Adrenal gland (tissue), 19 donors: ENCODE data around the gene MIGA2. TPM values are rescaled to one million over a fixed set of nuclear protein-coding genes. Genes with fewer than 3 reads are reported as not detected.
A peak's percentile ranks its signal among the peaks of the same experiment; 100 is the strongest.

Experiments
- DNase-seq, 7 donors: peaks; one replicate each; pipeline ENCODE4 v3.0.0-alpha.2; 2019 to 2020
- H3K27ac ChIP-seq, 5 donors: fragments of 200-600 bp; sonication (generic) in 4 of 5; 1 replicate in 3 of 5; 2 replicates in 2 of 5; pipeline versions ENCODE4 v1.5.1 to v1.8.0; 2016 to 2020; ENCODE audit warnings: mild to moderate bottlenecking in 1 of 5
- H3K27me3 ChIP-seq: fragments of 200-600 bp; 2 replicates; pipeline ENCODE4 v1.8.0; 2021
- H3K36me3 ChIP-seq, 2 donors: fragments of 200-600 bp; replicated peaks in 1 of 2; 1 replicate in 1 of 2; 2 replicates in 1 of 2; pipeline versions ENCODE4 v1.5.1 to v1.8.0; 2018 to 2022
- H3K4me1 ChIP-seq, 2 donors: fragments of 200-600 bp; replicated peaks in 1 of 2; 1 replicate in 1 of 2; 2 replicates in 1 of 2; pipeline versions ENCODE4 v1.5.1 to v1.8.0; 2018 to 2021
- H3K4me3 ChIP-seq, 4 donors: fragments of 200-600 bp; sonication (generic) in 3 of 4; one replicate each; pipeline ENCODE4 v1.5.1; 2016 to 2018
- H3K9me3 ChIP-seq, 3 donors: fragments of 200-600 bp; sonication (generic) in 1 of 3; replicated peaks in 1 of 3; 1 replicate in 2 of 3; 2 replicates in 1 of 3; pipeline versions ENCODE4 v1.5.1 to v1.8.0; 2016 to 2021
- POLR2A ChIP-seq, 2 donors: fragments of 450-650 bp; IDR thresholded peaks; one replicate each; pipeline ENCODE4 v1.6.1; 2017; ENCODE audit warnings: antibody characterized with exemption in 2 of 2, mild to moderate bottlenecking in 2 of 2, moderate library complexity in 1 of 2
- WGBS, 4 donors: extraction: QIAGEN DNeasy Blood & Tissue Kit in 2 of 4; methylation state at CpG; one replicate each; pipeline versions ENCODE4 v1.1.5 to v1.1.7; 2013 to 2017; 5-methylcytosine and 5-hydroxymethylcytosine counted together
- intact Hi-C, 2 donors: fragments of 100-400 bp; cut with DNase I; formaldehyde crosslinking; loops; one replicate each; pipeline versions ENCODE4 v1.14.1 to v1.15.0; 2022 to 2023
- long read RNA-seq, 10 donors: library from polyadenylated mRNA in 3 of 10; unstranded in 2 of 10; stranded (forward) in 1 of 10; transcript quantifications; one replicate each; pipeline ENCODE4 v2.0.0 and lab custom pipeline, GENCODE V29; 2021 to 2026
- polyA plus RNA-seq, 3 donors: library from polyadenylated mRNA; stranded (reverse); fragments of 200-250 nt in 2 of 3; fragments of 350-450 nt in 1 of 3; fragmentation: Illumina TruSeq in 1 of 3; extraction: RNeasy Lipid Tissue Mini Kit (QIAGEN cat#74804) in 1 of 3; gene quantifications; one replicate each; pipeline ENCODE4 v1.2.3, GENCODE V29; 2013 to 2014
- total RNA-seq, 9 donors: library from RNA; depleted of rRNA in 4 of 9; stranded (reverse); fragments of >200 nt in 4 of 9; fragments of 120-200 nt in 1 of 9; fragmentation: NEBNext Ultra II Directional in 1 of 9; extraction: Animal tissue kit (Norgen Biotek cat#: 25700) in 1 of 9; gene quantifications; one replicate each; pipeline versions ENCODE4 v1.1.0 to v1.2.4, GENCODE V29; 2013 to 2023
- TF ChIP-seq, protein P1 (sequence below), 6 experiments: fragments of 450-650 bp in 4 of 6; fragments of 200-600 bp in 2 of 6; sonication (generic) in 1 of 6; IDR thresholded peaks; 1 replicate in 5 of 6; 2 replicates in 1 of 6; pipeline versions ENCODE4 v1.5.1 to v1.8.0; 2016 to 2021; ENCODE audit warnings: antibody characterized with exemption in 6 of 6, mild to moderate bottlenecking in 2 of 6, moderate library complexity in 1 of 6
- donor health status: healthy with polysubstance abuse.
- donor health status: Bipolar disorder and iron deficiency.
- donor health status: DM: yes; HTN: yes; CAD: no.
- donor health status: DM: no; HTN: no; CAD: no.
- donor health status: DM: no; HTN: no; CAD: no.
- donor health status: DM: yes; HTN: yes; CAD: no.

The MIGA2 gene, protein sequence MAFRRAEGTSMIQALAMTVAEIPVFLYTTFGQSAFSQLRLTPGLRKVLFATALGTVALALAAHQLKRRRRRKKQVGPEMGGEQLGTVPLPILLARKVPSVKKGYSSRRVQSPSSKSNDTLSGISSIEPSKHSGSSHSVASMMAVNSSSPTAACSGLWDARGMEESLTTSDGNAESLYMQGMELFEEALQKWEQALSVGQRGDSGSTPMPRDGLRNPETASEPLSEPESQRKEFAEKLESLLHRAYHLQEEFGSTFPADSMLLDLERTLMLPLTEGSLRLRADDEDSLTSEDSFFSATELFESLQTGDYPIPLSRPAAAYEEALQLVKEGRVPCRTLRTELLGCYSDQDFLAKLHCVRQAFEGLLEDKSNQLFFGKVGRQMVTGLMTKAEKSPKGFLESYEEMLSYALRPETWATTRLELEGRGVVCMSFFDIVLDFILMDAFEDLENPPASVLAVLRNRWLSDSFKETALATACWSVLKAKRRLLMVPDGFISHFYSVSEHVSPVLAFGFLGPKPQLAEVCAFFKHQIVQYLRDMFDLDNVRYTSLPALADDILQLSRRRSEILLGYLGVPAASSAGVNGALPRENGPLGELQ
- total RNA-seq (10 to 100 TPM; 33.7 to 74.6 (median 43.5) TPM), polyA plus RNA-seq (10 to 100 TPM in 2 of 3 donors, 1 to 10 TPM in 1; 8.9 to 58.8 (median 43.9) TPM)
- long read RNA-seq, donor 1, partial matches to known transcripts = 5 of 5 reads
- long read RNA-seq, donor 1, other reads (novel, unspliced or antisense) = 0 of 5 reads
- long read RNA-seq, donor 2, partial matches to known transcripts = 0 of 1 reads
- long read RNA-seq, donor 2, other reads (novel, unspliced or antisense) = 0 of 1 reads
- long read RNA-seq, donor 3, partial matches to known transcripts = 18 of 18 reads
- long read RNA-seq, donor 3, other reads (novel, unspliced or antisense) = 0 of 18 reads
- long read RNA-seq, donor 4, partial matches to known transcripts = 4 of 15 reads
- long read RNA-seq, donor 4, other reads (novel, unspliced or antisense) = 10 of 15 reads
- long read RNA-seq, donor 5, transcript MIGA2-210 (2 exons, 2,532 nt) = major isoform, 5 of 231 reads
- long read RNA-seq, donor 5, partial matches to known transcripts = 40 of 231 reads
- long read RNA-seq, donor 5, other reads (novel, unspliced or antisense) = 184 of 231 reads
- long read RNA-seq, donor 6, partial matches to known transcripts = 1 of 11 reads
- long read RNA-seq, donor 6, other reads (novel, unspliced or antisense) = 6 of 11 reads
- long read RNA-seq, donor 7 = 0 reads
- long read RNA-seq, donor 8, partial matches to known transcripts = 6 of 7 reads
- long read RNA-seq, donor 8, other reads (novel, unspliced or antisense) = 0 of 7 reads
- long read RNA-seq, donor 9, partial matches to known transcripts = 0 of 1 reads
- long read RNA-seq, donor 9, other reads (novel, unspliced or antisense) = 0 of 1 reads
- long read RNA-seq, donor 10, partial matches to known transcripts = 33 of 33 reads
- long read RNA-seq, donor 10, other reads (novel, unspliced or antisense) = 0 of 33 reads

DNA sequence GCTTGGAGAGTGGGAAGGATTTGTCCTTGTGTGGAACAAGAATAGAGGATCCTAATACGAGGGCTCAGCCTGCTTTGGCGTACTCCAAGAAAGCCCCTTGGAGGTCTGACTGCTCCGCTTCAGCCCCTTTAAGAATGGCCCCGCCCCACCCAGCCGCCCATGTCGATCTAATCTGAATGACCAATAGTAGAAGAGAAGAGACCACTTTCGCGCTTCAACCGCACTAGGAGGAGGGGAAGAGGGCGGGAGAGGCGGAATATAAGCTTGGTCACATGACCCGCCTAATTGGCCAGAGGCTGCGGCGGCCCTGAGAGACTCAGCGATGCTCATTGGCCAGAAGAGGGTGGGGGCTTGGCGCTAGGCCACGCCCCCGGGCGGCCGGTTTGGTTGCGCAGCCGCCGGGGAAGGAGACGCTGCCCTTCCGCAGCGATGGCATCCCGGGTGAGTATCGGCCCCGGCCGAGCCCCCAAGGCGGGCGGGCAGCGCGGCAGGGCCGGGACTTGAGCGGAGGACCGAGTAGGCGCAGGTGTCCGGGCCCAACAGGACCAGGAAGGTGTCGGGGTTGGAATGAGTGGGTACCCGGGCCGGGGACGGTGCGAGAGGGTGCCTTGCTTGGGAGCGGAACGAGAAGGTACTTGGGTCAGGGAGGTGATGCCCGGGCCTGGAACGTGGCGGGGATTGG lies at the start of gene MIGA2:
Gene MIGA2 (plus strand): TSS at position 386 of the 682 bp plus-strand sequence. CDS start 3,969 bp downstream, outside the sequence.
- intact Hi-C loops = no loop called here
- peaks cover 18 to 19% of the 10 kb centered on the region in 2 donors for H3K4me1 ChIP-seq
- peak; percentile 97 to 100 (median 99) for DNase-seq
- H3K4me3 ChIP-seq = peak within 1 kb of the TSS; percentile 72 to 91 (median 82)
- H3K27ac ChIP-seq = peak within 1 kb of the TSS; percentile 25 to 82 (median 69)
- no peaks in the 10 kb centered on the region for H3K9me3 ChIP-seq
- H3K36me3 ChIP-seq = peaks cover 0 to 11% of the 10 kb centered on the region in 2 donors
- H3K27me3 ChIP-seq = no peaks in the 10 kb centered on the region
- WGBS, 4 donors = 0% methylated on average over 6 to 49 of the region's 49 CpGs
- TF ChIP-seq, protein P1, sequence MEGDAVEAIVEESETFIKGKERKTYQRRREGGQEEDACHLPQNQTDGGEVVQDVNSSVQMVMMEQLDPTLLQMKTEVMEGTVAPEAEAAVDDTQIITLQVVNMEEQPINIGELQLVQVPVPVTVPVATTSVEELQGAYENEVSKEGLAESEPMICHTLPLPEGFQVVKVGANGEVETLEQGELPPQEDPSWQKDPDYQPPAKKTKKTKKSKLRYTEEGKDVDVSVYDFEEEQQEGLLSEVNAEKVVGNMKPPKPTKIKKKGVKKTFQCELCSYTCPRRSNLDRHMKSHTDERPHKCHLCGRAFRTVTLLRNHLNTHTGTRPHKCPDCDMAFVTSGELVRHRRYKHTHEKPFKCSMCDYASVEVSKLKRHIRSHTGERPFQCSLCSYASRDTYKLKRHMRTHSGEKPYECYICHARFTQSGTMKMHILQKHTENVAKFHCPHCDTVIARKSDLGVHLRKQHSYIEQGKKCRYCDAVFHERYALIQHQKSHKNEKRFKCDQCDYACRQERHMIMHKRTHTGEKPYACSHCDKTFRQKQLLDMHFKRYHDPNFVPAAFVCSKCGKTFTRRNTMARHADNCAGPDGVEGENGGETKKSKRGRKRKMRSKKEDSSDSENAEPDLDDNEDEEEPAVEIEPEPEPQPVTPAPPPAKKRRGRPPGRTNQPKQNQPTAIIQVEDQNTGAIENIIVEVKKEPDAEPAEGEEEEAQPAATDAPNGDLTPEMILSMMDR (IDR thresholded peaks at IDR 0.05) = no peak
- peak; percentile 89 to 94 for TF ChIP-seq POLR2A (IDR thresholded peaks at IDR 0.05)

DNA sequence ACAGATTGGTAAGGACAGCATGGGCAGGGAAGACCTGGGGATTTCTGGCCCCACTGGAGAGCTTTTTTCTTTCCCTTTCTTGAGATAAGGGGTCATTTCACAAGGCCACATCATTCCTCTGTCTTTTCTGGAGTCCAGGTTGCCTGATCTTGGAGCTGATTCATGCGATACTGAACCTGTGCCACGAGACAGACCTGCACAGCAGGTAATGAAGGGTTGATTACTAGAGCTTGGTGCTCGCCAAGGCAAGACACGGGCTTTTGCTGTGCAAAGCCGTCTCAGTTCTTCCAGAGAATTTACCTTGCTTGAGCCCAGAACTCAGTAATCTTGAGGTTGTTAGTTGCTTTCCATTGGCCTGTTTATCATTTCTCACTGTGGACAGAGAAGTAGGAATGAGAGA lies 49.8 kb upstream of the MIGA2 start:
- 88 to 97% (median 94%) methylated on average over 5 of the region's 5 CpGs for WGBS, 4 donors
- no peak overlapping the region for H3K27ac ChIP-seq
- TF ChIP-seq, protein P1 (IDR thresholded peaks at IDR 0.05) = no peak
- intact Hi-C loops = no loop called here
- H3K27me3 ChIP-seq = no peaks in the 10 kb centered on the region
- no peaks in the 10 kb centered on the region for H3K9me3 ChIP-seq
- H3K36me3 ChIP-seq = peaks cover 0 to 90% of the 10 kb centered on the region in 2 donors
- DNase-seq = no peak
- no peaks in the 10 kb centered on the region for H3K4me1 ChIP-seq
- no peak overlapping the region for H3K4me3 ChIP-seq

DNA sequence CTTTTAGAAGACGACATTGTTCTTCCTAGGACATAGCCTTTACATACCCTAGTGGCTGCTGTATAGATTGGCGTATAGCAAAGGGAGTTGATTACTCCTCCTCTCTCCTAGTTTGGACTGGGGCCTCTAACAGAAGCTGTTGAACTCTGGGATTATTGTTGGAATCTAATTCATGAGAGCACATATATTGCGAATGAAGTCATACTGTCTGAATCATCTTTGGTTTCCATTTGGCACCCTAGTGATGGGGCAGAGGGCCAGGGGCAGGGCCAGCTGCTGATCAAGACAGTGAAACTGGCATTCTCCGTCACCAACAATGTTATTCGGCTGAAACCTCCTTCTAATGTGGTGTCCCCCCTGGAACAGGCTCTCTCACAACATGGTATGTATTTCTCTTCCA lies 48.6 kb upstream of the MIGA2 start:
- 66 to 95% (median 79%) methylated on average over 4 to 5 of the region's 5 CpGs for WGBS, 4 donors
- no peaks in the 10 kb centered on the region for H3K4me1 ChIP-seq
- no peak for TF ChIP-seq POLR2A (IDR thresholded peaks at IDR 0.05)
- TF ChIP-seq, protein P1 (IDR thresholded peaks at IDR 0.05) = no peak
- intact Hi-C loops = no loop called here
- peak in 5 of 7 donors; percentile 38 to 75 (median 52) for DNase-seq
- H3K27me3 ChIP-seq = no peaks in the 10 kb centered on the region
- H3K9me3 ChIP-seq = no peaks in the 10 kb centered on the region
- H3K36me3 ChIP-seq = peaks cover 0 to 88% of the 10 kb centered on the region in 2 donors
- H3K4me3 ChIP-seq = no peak overlapping the region
- H3K27ac ChIP-seq = peak overlapping the region in 2 of 5 donors; percentile 3 to 23
